Pancreas (tissue), 10 donors: ENCODE measurements around the gene DHRS4L2. TPM values are rescaled to one million over a fixed set of nuclear protein-coding genes. Genes with fewer than 3 reads are reported as not detected.
"Not testable (repeated sequence)": the region's sequence is repeated elsewhere in the genome, so short reads cannot be mapped to it uniquely, and the experiment has no call there.

Experiments
- ATAC-seq, 4 donors: fragments of 200-7000 bp; cut with Tn5 transposase; one replicate each; pipeline versions ENCODE4 v1.8.0 to v1.9.1; 2020; ENCODE audit warnings: mild to moderate bottlenecking in 4 of 4, moderate library complexity in 4 of 4
- DNase-seq, 6 donors: peaks; one replicate each; pipeline ENCODE4 v3.0.0-alpha.2; 2020
- FAIRE-seq: peaks from 2 replicates; lab custom pipeline; 2012; peaks lifted over from hg19 to GRCh38; lab: Jason Lieb, UNC
- H3K27ac ChIP-seq, 4 donors: fragments of 200-600 bp; sonication (generic); 1 replicate in 3 of 4; 2 replicates in 1 of 4; pipeline versions ENCODE4 v1.5.0 to v1.8.0; 2020
- H3K27me3 ChIP-seq, 4 donors: fragments of 200-600 bp; one replicate each; pipeline ENCODE4 v1.8.0; 2021
- H3K36me3 ChIP-seq, 3 donors: fragments of 200-600 bp; sonication (generic) in 1 of 3; one replicate each; pipeline versions ENCODE4 v1.5.0 to v1.8.0; 2020 to 2021
- H3K4me1 ChIP-seq, 3 donors: fragments of 200-600 bp; one replicate each; pipeline ENCODE4 v1.8.0; 2021
- H3K4me3 ChIP-seq, 4 donors: fragments of 200-600 bp; sonication (generic) in 2 of 4; one replicate each; pipeline versions ENCODE4 v1.5.0 to v1.8.0; 2020 to 2021
- H3K9me3 ChIP-seq, 4 donors: fragments of 200-600 bp; one replicate each; pipeline ENCODE4 v1.8.0; 2021
- CTCF ChIP-seq, 4 donors: fragments of 200-600 bp; sonication (generic) in 3 of 4; IDR thresholded peaks; one replicate each; pipeline versions ENCODE4 v1.5.0 to v1.8.0; 2021; ENCODE audit warnings: antibody characterized with exemption in 4 of 4
- WGBS, 2 donors: extraction: QIAGEN DNeasy Blood & Tissue Kit; methylation state at CpG; one replicate each; pipeline ENCODE4 v1.1.7; 2013; 5-methylcytosine and 5-hydroxymethylcytosine counted together
- intact Hi-C, 3 donors: fragments of 100-400 bp; cut with DNase I; formaldehyde crosslinking; loops; one replicate each; pipeline versions ENCODE4 v1.11.1 to v1.14.2; 2022
- polyA plus RNA-seq, 2 donors: library from polyadenylated mRNA; stranded (reverse); fragments of 200-250 nt; gene quantifications; one replicate each; pipeline ENCODE4 v1.2.3, GENCODE V29; 2013
- total RNA-seq, 6 donors: library from RNA; stranded (reverse); fragmentation: NEBNext Ultra II Directional in 4 of 6; extraction: Animal tissue kit (Norgen Biotek cat#: 25700) in 4 of 6; gene quantifications; one replicate each; pipeline versions ENCODE4 v1.2.1 to v1.2.4, GENCODE V29; 2021 to 2023
- donor health status: healthy with polysubstance abuse.
- donor health status: DM: no; HTN: no; CAD: no; lungs with moderate emphysema.
- donor health status: DM: no; HTN: no; CAD: no.
- donor health status: control.
- donor health status: control.
- donor health status: Bipolar disorder and iron deficiency.
- donor health status: DM: yes; HTN: yes; CAD: no.
- donor health status: DM: no; HTN: no; CAD: no.
- donor health status: DM: no; HTN: no; CAD: no.
- donor health status: DM: yes; HTN: yes; CAD: no.

DHRS4L2 gene
- total and polyA plus RNA-seq, 8 donors, result 10.3 to 35.0 (median 12.5) TPM

GRCh38 chr14:23999640-24000039 is 10.9 kb downstream of the DHRS4L2 start:
- 93 to 97% methylated on average over 1 of the region's 5 CpGs for WGBS, 2 donors
- FAIRE-seq, result not testable (repeated sequence)

GRCh38 chr14:24001078-24001477 is 12.3 kb downstream of the DHRS4L2 start:
- H3K27me3 ChIP-seq, H3K4me1 ChIP-seq, DNase-seq, H3K9me3 ChIP-seq, intact Hi-C loops, H3K36me3 ChIP-seq, ATAC-seq, H3K27ac ChIP-seq, H3K4me3 ChIP-seq, FAIRE-seq: not testable (repeated sequence)

More at GRCh38 chr14:23999640-24000039, 10.9 kb downstream of the DHRS4L2 start:
- H3K4me3 ChIP-seq, intact Hi-C loops, H3K9me3 ChIP-seq, H3K27me3 ChIP-seq, ATAC-seq, DNase-seq, H3K4me1 ChIP-seq, H3K36me3 ChIP-seq, H3K27ac ChIP-seq: not testable (repeated sequence)

GRCh38 chr14:24001679-24002078 is 12.9 kb downstream of the DHRS4L2 start:
- DNase-seq, H3K9me3 ChIP-seq, FAIRE-seq, intact Hi-C loops, H3K36me3 ChIP-seq, H3K4me1 ChIP-seq, H3K27ac ChIP-seq, H3K27me3 ChIP-seq, H3K4me3 ChIP-seq: not testable (repeated sequence)
- 100% methylated on average over 1 of the region's 2 CpGs; no CpG with 5 or more reads in 1 of the 2 donors for WGBS, 2 donors
- peak in 1 of 4 donors; percentile 44 for ATAC-seq

GRCh38 chr14:24006471-24006816 is 17.7 kb downstream of the DHRS4L2 start:
- not testable (repeated sequence) for FAIRE-seq

GRCh38 chr14:24006817-24007652 is 18.3 kb downstream of the DHRS4L2 start:
- FAIRE-seq, H3K27ac ChIP-seq, H3K9me3 ChIP-seq, H3K4me1 ChIP-seq, intact Hi-C loops, H3K27me3 ChIP-seq, H3K36me3 ChIP-seq: not testable (repeated sequence)
- 3 to 5% methylated on average over 26 to 61 of the region's 62 CpGs for WGBS, 2 donors
- H3K4me3 ChIP-seq, result peak overlapping the region in 2 of 4 donors; percentile 12 to 54
- ATAC-seq, result peak; percentile 90 to 98 (median 96)
- peak; percentile 36 to 85 (median 59) for DNase-seq

More at GRCh38 chr14:24006471-24006816, 17.7 kb downstream of the DHRS4L2 start:
- ATAC-seq, result peak; percentile 29 to 69 (median 57)
- intact Hi-C loops, H3K36me3 ChIP-seq, H3K27ac ChIP-seq, H3K4me1 ChIP-seq, H3K9me3 ChIP-seq, H3K27me3 ChIP-seq, DNase-seq: not testable (repeated sequence)
- peak overlapping the region in 2 of 4 donors; percentile 12 to 54 for H3K4me3 ChIP-seq
- 0 to 6% methylated on average over 4 to 6 of the region's 15 CpGs for WGBS, 2 donors

GRCh38 chr14:24011051-24011450 is 22.3 kb downstream of the DHRS4L2 start:
- 62 to 70% methylated on average over 2 of the region's 2 CpGs for WGBS, 2 donors
- H3K4me1 ChIP-seq, result peaks cover 0 to 10% (median 0%) of the 10 kb centered on the region in 3 donors
- FAIRE-seq, result no peak
- no peak overlapping the region for H3K27ac ChIP-seq
- H3K36me3 ChIP-seq, result no peaks in the 10 kb centered on the region
- DNase-seq, result no peak
- ATAC-seq, result no peak
- H3K27me3 ChIP-seq, result no peaks in the 10 kb centered on the region
- intact Hi-C loops, result no loop called here
- no peaks in the 10 kb centered on the region for H3K9me3 ChIP-seq
- no peak for TF ChIP-seq CTCF (IDR thresholded peaks at IDR 0.05)
- H3K4me3 ChIP-seq, result no peak overlapping the region

GRCh38 chr14:24012726-24013273 is 24.1 kb downstream of the DHRS4L2 start:
- FAIRE-seq, H3K27me3 ChIP-seq, H3K36me3 ChIP-seq, H3K27ac ChIP-seq, intact Hi-C loops, H3K4me3 ChIP-seq, H3K9me3 ChIP-seq, DNase-seq, ATAC-seq: not testable (repeated sequence)
- 30 to 32% methylated on average over 4 of the region's 4 CpGs for WGBS, 2 donors
- H3K4me1 ChIP-seq, result peaks cover 0 to 10% (median 0%) of the 10 kb centered on the region in 3 donors
